ENCODE data around the gene ZNF362. TPM values are rescaled to one million over a fixed set of nuclear protein-coding genes. Genes with fewer than 3 reads are reported as not detected.

Gene ZNF362
- total and polyA plus RNA-seq, 2 of the 13 experiments (the other 11 are each of a cell fraction or from before 2014, with no cell fraction given): 8.3 to 14.2 TPM

- FAIRE-seq (no peak), ATAC-seq (no peak), DNase-seq (ENCODE audit: low spot score) (no peak)
- 92% methylated on average over 12 of the region's 14 CpGs for WGBS (ENCODE audit: low lambda C conversion rate)
- Histone ChIP-seq H3K4me3 (replicated peaks in 1 of 3; ENCODE audit: insufficient read depth in 1 of 3, low read depth in 2 of 3, low read length in 3 of 3) (no peak overlapping the region), H3K27me3 (ENCODE audit: control insufficient read depth in 1 of 2, insufficient read depth in 2 of 2, low read length in 2 of 2) (peaks cover 2 to 3% of the 10 kb centered on the region in 2 experiments; a peak in 3 of 5 replicates), H3K36me3 (replicated peaks in 1 of 2; ENCODE audit: control insufficient read depth in 1 of 2, insufficient read depth in 2 of 2, low read length in 2 of 2) (peaks cover 32 to 61% of the 10 kb centered on the region in 2 experiments), H3K4me1 (ENCODE audit: insufficient read depth, low read length) (no peaks in the 10 kb centered on the region), H3K27ac (ENCODE audit: extremely low read length, insufficient read depth, low read length) (no peak overlapping the region), H3K9me3 (ENCODE audit: low read length) (no peaks in the 10 kb centered on the region), H3K4me2 (ENCODE audit: low read depth, low read length) (no peak overlapping the region), H3K79me2 (ENCODE audit: insufficient read depth, low read length) (no peaks in the 10 kb centered on the region), H3K9ac (ENCODE audit: insufficient read depth, low read depth, low read length) (no peak overlapping the region), H2AFZ (ENCODE audit: low read length) (no peak overlapping the region), H4K20me1 (ENCODE audit: insufficient read depth, low read length) (peaks cover 15% of the 10 kb centered on the region; the same call in 1 of the 2 replicates)
- POLR2A ChIA-PET: interaction anchor here (1.0 to 1.3 kb wide), 2 partner anchors 10 to 23 kb away, joined by 3 to 4 read pairs; no protein-coding TSS in a partner anchor
- in situ Hi-C loops (cut with HindIII; ENCODE audit: extremely low pct_ligation_motif_present, low pct_unique_long_range_greater_than_20kb) (no loop called here), intact Hi-C loops (cut with micrococcal nuclease; ENCODE audit: unreplicated experiment) (no loop called here)
- CTCF ChIA-PET (ENCODE audit: low intra/inter-chr PET ratio, low total read pairs): no interaction called here
- TF ChIP-seq U2AF1 (optimal IDR thresholded peaks at IDR 0.05; ENCODE audit: low read depth, low read length) (no peak), YEATS2 (CRISPR knock-in tag; IDR thresholded peaks at IDR 0.05; ENCODE audit: borderline replicate concordance) (no peak), KDM1A (CRISPR knock-in tag; IDR thresholded peaks at IDR 0.05) (no peak), AHDC1 (CRISPR knock-in tag; IDR thresholded peaks at IDR 0.05; ENCODE audit: borderline replicate concordance) (no peak), MAFF (IDR thresholded peaks at IDR 0.05; ENCODE audit: low read depth, low read length) (no peak), RBM22 (optimal IDR thresholded peaks at IDR 0.05; ENCODE audit: low read length) (peak; percentile 24)
- BruUV-seq (replicated peaks): no TSS peak
These were observed 67.6 kb downstream of the ZNF362 start for GRCh38 chr1:33323663-33324477.

Measured in HepG2 (cell line).